HG03135 (cell line): ENCODE results near the gene C20orf173.

ENCODE experiments used
- ATAC-seq: cut with Tn5 transposase; IDR thresholded peaks from one replicate; pipeline ENCODE4 v1.9.1; 2021; ENCODE audit warnings: mild to moderate bottlenecking, moderate library complexity; ENCODE audit not compliant: unreplicated experiment

Gene C20orf173

GRCh38 chr20:35508493-35509218 lies 20.8 kb downstream of the C20orf173 start:
- no peak for ATAC-seq

GRCh38 chr20:35506872-35507638 lies 22.4 kb downstream of the C20orf173 start:
- no peak for ATAC-seq

GRCh38 chr20:35506179-35506578 lies 23.3 kb downstream of the C20orf173 start:
- ATAC-seq: no peak

DNA sequence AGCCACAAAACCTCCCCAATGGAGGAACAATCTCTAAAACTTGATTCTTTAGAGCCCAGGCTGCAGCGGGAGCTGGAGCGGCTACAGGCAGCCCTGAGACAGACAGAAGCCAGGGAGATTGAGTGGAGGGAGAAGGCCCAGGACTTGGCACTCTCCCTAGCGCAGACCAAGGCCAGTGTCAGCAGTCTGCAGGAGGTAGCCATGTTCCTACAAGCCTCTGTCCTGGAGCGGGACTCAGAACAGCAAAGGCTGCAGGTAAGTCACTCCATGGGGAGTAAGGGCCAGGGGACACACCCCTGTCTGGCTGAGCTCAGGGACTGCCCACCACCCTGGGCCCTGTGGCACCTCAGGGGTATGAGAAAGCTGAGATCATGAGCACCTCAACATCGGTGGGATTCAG lies 24.7 kb downstream of the C20orf173 start:
- ATAC-seq: no peak

GRCh38 chr20:35503841-35504561 lies 25.5 kb downstream of the C20orf173 start:
- no peak for ATAC-seq

DNA sequence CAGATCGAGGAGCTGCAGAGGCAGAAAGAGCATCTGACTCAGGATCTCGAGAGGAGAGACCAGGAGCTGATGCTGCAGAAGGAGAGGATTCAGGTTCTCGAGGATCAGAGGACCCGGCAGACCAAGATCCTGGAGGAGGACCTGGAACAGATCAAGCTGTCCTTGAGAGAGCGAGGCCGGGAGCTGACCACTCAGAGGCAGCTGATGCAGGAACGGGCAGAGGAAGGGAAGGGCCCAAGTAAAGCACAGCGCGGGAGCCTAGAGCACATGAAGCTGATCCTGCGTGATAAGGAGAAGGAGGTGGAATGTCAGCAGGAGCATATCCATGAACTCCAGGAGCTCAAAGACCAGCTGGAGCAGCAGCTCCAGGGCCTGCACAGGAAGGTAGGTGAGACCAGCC lies 26.2 kb downstream of the C20orf173 start:
- no peak for ATAC-seq

- ATAC-seq: no peak
Observed at GRCh38 chr20:35502352-35502751, 27.1 kb downstream of the C20orf173 start.

DNA sequence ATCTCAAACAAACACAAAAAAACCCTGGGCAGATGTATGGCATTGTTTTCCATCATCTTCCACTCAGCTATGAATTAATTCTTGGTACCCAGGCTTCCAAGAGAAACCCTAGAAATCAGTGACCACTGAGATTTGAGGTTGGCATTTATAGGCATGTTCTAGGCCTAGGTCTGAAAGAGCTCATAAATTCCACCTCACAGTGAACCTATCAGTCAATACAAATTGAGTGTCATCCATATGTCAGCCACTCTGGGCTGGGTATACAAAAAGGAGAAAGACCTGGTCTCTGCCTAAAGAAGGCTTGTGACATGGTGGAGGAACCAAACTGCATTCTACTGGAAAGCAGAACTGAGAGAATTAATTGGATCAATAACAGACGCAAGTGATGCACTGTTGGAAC lies 30.2 kb downstream of the C20orf173 start:
- no peak for ATAC-seq

DNA sequence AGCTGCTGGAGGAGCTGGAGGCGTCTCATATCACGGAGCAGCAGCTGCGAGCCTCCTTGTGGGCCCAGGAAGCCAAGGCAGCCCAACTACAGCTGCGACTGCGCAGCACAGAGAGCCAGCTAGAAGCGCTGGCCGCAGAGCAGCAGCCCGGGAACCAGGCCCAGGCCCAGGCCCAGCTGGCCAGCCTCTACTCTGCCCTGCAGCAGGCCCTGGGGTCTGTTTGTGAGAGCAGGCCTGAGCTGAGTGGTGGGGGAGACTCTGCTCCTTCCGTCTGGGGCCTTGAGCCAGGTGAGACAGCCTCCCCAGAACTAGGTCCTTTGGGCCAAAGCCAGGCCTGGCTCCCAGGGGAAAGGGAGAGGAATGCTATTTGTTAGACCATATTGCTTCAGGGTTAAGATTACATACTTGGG lies 31.7 kb downstream of the C20orf173 start:
- ATAC-seq: no peak

DNA sequence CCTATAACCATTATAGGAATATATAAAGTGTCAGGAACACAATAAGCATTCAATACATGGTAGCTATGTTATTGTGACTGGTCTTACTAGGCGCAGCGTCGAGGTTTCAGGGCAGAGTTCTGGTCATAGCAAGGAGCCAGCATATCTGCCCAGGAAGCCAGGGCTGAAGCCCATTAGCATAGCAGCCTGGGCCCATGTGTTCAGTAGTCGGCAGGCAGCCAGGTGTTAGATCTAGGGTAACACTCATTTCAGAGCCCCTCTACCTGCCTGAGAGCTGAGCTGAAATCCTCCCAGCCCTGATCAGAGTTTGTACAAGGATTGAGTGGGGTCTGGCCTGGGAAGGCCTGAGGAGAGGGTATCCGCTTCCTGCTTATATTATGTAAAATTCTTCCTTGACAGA lies 32.1 kb downstream of the C20orf173 start:
- ATAC-seq: no peak

DNA sequence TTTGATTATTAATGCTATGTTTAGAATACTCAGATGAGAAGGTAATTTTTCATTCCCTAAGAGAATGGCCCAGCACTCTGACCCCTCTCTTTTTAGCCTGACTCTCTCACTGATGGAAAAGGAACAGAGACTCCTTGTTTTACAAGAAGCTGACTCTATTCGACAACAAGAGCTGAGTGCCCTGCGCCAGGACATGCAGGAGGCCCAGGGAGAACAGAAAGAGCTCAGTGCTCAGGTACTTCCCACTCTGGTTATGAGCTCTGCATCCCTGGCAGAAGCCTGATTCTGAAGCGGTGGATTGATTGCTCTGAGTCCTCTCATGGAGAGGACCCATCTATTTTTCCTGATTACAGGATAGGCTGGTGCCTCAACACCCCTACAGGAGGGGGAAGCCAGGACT lies 33.0 kb downstream of the C20orf173 start:
- ATAC-seq: no peak

- no peak for ATAC-seq
Observed at GRCh38 chr20:35492352-35492751, 37.1 kb downstream of the C20orf173 start.

GRCh38 chr20:35491823-35492222 lies 37.6 kb downstream of the C20orf173 start:
- no peak for ATAC-seq

DNA sequence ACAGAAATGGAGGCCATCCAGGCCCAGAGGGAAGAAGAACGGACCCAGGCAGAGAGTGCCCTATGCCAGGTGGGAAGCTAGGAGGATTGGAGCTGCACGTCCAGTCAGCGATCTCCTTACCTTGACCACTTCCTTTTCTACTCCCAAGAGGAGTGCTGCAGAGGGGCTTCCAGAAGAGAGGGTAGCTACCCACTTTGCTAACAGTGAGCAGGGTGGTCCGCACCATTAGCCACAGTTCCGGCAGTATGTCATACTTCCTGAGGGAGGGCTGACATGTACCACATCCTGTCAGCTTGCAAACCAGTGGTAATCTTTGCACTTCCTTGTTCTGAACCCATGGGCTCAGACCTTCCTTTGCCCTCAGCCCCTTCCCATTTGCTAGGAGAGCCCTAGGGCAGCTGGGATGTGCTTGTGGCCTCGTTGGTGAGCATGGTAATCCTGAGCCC lies 38.7 kb downstream of the C20orf173 start:
- ATAC-seq: peak; percentile 99

DNA sequence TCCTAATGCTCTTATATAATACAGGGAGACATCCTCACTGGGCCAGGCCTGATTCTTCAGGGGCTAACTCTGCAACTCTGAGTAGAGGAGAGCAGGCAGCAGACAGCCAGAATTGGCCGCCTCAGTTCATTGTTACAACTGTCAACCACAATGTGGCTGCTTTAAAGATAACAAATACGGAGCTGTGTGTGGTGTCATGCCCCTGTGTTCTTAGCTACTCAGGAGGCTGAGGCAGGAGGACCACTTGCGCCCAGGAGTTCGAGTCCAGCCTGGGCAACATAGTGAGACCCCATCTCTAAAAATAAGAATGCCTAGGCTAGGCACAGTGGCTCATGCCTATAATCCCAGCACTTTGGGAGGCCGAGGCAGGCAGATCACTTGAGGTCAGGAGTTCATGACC lies 39.7 kb downstream of the C20orf173 start:
- no peak for ATAC-seq

DNA sequence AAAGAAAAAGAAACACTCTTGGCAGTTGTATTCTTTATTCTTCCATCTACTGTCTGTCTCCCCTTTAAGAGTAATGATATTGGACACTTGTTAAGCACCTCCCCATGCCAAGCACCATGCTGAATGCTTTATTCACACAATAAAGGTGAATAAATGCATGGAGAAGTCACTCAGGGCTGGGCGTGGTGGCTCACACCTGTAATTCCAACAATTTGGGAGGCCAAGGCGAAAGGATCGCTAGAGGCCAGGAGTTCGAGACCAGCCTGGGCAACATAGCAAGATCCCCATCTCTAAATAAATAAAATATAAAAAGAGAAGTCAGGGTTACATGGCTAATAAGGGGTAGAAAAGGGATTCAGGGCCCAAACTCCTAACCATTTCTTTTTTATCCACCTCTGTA lies 42.0 kb downstream of the C20orf173 start:
- ATAC-seq: no peak

DNA sequence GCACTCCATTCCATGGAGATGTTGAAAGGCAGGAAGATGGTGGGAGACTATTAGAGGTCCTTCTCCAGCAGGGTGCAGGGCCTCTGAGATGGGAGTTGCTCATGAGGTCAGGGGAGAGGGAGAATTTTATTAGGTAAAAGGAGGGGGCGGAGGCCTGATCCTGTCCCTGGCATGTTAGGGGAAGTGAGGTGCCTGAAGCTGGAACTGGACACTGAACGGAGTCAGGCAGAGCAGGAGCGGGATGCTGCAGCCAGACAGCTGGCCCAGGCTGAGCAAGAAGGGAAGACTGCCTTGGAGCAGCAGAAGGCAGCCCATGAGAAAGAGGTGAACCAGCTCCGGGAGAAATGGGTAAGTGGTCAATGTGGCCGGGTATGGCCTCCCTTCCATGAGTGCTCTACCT lies 49.7 kb downstream of the C20orf173 start:
- no peak for ATAC-seq

GRCh38 chr20:35478804-35479472 lies 50.5 kb downstream of the C20orf173 start:
- ATAC-seq: no peak
